SIG-M5 treated with dmso at 0.1 percent for 504 hours (cell line): ENCODE data around the gene TSTD1.
A peak's percentile ranks its signal among the peaks of the same experiment; 100 is the strongest.
"Not testable (repeated sequence)": the region's sequence is repeated elsewhere in the genome, so short reads cannot be mapped to it uniquely, and the experiment has no call there.

Source experiments
- DNase-seq: peaks from one replicate; lab custom pipeline; 2025; ENCODE audit not compliant: unreplicated experiment; lab: John Stamatoyannopoulos, UW

Gene TSTD1

DNA sequence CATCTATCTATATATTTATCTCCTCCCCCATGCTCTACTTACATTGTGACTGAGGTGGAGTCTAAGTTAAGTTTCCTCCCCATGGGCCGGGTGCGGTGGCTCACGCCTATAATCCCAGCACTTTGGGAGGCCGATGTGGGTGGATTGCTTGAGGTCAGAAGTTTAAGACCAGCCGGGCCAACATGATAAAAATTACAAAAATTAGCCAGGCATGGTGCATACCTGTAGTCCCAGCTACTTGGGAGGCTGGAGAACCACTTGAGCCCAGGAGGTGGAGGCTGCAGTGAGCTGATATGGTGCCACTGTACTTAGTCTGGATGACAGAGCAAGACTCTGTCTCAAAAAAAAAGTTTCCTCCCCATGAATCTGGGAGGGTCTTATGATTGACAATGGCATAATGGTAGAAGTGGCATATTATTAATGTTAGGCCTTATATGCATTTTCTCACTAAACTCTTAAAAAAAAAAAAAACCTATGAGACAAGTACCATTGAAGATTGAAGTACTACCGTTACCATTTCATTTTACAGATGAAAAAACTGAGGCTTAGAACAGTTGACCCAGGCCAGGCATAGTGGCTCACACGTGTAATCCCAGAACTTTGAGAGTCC, 29.1 kb downstream of the TSTD1 start:
- DNase-seq: no peak

- DNase-seq: no peak
Observed at GRCh38 chr1:161008869-161009510, 29.8 kb downstream of the TSTD1 start.

GRCh38 chr1:161007369-161007768, 31.4 kb downstream of the TSTD1 start:
- no peak for DNase-seq

DNA sequence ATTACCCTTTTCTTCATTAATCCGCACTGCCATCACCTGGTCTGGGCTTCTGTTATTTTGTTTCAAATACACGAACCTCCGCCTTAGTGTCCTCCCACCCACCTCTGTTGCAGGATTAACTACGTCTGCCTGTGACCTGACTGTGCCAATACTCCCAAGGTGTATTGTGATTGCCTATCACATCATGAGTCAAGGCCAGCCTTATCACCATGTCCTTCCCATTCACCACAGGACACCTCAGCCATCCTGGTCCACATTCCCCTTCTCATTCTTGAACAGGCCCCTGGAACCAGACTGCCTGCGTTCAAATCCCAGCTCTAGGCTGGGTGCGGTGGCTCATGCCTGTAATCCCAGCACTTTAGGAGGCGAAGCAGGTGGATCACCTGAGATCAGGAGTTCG, 32.2 kb downstream of the TSTD1 start:
- DNase-seq: no peak

- no peak for DNase-seq
Observed at GRCh38 chr1:161001525-161001924, 37.2 kb downstream of the TSTD1 start.

DNA sequence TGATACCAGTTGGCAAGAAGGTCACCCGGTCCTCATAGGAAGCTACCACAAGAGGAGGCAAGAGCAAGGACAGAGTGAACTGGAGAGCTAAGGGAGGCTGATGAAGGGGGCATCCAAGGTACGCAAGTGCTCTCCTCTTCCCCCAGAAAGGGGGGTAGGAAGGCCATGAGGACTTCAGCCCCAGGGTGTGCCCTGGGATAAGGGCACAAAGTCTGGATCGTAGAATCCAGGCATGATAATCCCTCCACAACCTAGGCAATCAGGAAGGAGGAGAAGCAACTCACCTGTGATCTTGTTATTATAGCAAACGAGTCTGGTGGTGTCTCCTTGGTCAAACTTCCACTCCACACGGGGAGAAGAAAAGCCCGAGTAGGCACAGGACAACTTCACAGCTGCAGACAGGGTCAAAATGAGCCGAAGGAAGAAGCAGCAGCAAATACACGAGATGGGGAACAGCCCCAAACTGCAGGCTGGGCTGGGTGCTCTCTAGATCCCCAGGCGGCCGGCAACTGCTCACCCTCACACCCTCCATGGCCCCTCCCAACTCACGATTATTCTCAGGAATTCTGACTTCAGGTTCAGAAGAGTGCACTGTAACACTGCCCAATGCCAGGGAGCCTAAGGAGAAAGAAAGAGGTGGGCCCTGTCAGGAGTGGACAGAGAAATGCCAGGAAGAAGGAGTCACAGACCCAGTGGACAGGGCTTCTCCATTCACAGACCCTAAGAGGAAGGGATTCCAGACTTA, 37.9 kb downstream of the TSTD1 start:
- DNase-seq: no peak

DNA sequence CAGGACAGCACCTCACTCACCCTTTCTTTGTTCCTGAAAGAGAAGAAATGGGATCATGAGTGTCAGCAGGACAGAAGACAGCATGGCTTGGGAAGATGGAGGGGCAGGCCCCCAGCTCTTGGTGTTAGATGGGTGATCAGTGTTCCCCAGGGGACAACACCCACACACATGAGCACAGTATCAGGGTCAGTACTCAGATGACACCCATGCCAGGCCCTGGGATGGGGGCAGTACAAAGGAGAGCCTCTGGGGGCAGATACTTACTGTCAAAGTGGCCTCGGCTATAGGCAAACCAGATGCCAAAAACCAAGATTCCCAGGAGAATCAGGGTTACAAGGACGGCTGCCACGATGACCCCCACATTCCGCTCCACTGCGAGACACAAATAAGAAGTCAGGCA, 39.4 kb downstream of the TSTD1 start:
- no peak for DNase-seq

DNA sequence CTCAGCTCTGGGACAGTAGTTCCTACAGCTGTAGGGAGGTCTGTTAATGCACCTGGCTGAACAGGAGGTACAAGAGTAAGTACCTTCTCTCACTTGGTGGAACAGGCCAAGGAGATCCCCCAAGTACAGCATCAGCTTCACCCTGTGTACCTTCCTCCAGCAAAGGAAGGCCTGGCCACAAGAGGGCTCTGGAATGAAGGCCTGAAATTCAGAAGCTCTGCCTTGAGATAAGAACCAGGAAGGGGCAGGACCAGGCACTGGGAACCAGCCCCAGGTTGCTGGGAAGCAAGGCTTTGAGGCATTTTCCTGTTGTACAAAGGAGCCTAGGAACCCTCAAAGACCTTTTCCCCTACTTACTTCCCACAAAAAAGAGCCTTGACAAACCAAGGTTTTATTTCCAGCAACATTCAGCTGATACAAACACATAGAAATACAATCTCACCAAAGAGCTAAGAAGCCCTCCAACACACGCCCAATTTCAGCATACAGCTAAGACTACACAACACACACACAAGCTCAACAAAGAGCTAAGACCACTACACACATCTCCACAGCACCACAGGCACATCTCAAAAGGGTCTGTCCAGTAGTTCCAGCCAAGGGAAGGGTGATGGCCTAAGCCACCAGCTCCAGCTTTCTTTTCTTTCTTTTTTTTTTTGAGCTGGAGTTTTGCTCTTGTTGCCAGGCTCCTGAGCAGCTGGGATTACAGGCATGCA, 41.3 kb downstream of the TSTD1 start:
- DNase-seq: peak; percentile 73

GRCh38 chr1:160996178-160996577, 42.6 kb downstream of the TSTD1 start:
- DNase-seq: no peak

- peak; percentile 49 for DNase-seq
Observed at GRCh38 chr1:160993544-160994193, 45.1 kb downstream of the TSTD1 start.

DNA sequence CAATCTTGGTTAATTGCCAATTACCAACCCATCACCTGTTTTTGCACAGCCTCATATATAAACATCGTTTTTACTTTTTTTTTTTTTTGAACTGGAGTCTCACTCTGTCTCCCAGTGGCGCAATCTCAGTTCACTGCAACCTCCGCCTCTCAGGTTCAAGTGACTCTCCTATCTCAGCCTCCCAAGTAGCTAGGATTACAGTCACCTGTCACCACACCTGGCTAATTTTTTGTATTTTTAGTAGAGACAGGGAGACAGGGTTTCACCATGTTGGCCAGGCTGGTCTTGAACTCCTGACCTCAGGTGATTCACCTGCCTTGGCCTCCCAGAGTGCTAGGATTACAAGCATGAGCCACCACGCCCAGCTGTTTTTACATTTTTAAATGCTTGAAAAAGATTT, 46.7 kb downstream of the TSTD1 start:
- DNase-seq: not testable (repeated sequence)
